Right atrium auricular region (tissue), 2 donors: ENCODE results near the gene MRPL52. TPM values are rescaled to one million over a fixed set of nuclear protein-coding genes. Genes with fewer than 3 reads are reported as not detected.

Experiments used
- DNase-seq: peaks from one replicate; pipeline ENCODE4 v3.0.0-alpha.2; 2019; ENCODE audit warnings: low spot score
- H3K27ac ChIP-seq, 2 donors: fragments of 200-600 bp; sonication (generic); 1 replicate in 1 of 2; 2 replicates in 1 of 2; pipeline ENCODE4 v1.5.1; 2016 to 2019
- H3K27me3 ChIP-seq, 2 donors: fragments of 200-600 bp; sonication (generic); one replicate each; pipeline versions ENCODE4 v1.5.1 to v1.6.0; 2017 to 2019
- H3K36me3 ChIP-seq: fragments of 200-600 bp; sonication (generic); one replicate; pipeline ENCODE4 v1.5.1; 2016
- H3K4me1 ChIP-seq, 2 donors: fragments of 200-600 bp; sonication (generic); one replicate each; pipeline versions ENCODE4 v1.5.1 to v1.6.0; 2017 to 2019
- H3K4me3 ChIP-seq, 2 donors: fragments of 200-600 bp; sonication (generic); 1 replicate in 1 of 2; 2 replicates in 1 of 2; pipeline ENCODE4 v1.5.1; 2017 to 2019; ENCODE audit warnings: mild to moderate bottlenecking in 1 of 2, moderate library complexity in 1 of 2
- H3K9me3 ChIP-seq, 2 donors: fragments of 200-600 bp; sonication (generic); one replicate each; pipeline ENCODE4 v1.5.1; 2019
- total RNA-seq, 2 donors: library from RNA; depleted of rRNA; stranded (reverse); fragments of >200 nt; gene quantifications; one replicate each; pipeline ENCODE4 v1.1.0, GENCODE V29; 2016
- TF ChIP-seq, protein P1 (sequence below), 2 donors: fragments of 200-600 bp; sonication (generic); IDR thresholded peaks; one replicate each; pipeline ENCODE4 v1.5.1; 2019; ENCODE audit warnings: antibody characterized with exemption in 2 of 2

The MRPL52 gene
- total RNA-seq, 2 donors from 2014 or later, result 59.4 to 168 TPM

DNA sequence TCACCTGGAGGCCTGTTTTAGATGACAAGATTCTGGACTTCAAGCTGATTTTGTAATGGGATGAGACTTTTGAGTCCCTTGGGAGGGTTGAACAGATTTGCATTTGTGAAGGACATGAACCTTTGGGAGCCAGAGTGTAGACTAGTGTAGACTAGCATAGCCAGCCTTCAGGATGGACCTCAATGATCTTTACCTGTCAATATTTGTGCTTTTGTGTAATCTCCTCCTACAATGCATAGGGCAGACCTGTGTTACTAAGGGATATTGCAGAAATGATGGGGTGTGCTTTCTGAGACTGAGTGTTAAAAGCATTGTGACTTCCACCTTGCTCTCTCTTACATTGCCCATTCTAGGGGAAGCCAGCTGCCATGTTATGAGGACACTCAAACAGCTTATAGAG is 32.0 kb downstream of the MRPL52 start:
- Histone ChIP-seq H3K9me3 (no peaks in the 10 kb centered on the region), H3K27ac (no peak overlapping the region), H3K4me1 (no peaks in the 10 kb centered on the region), H3K4me3 (no peak overlapping the region), H3K36me3 (no peaks in the 10 kb centered on the region), H3K27me3 (no peaks in the 10 kb centered on the region)
- no peak for DNase-seq
- TF ChIP-seq, protein P1, sequence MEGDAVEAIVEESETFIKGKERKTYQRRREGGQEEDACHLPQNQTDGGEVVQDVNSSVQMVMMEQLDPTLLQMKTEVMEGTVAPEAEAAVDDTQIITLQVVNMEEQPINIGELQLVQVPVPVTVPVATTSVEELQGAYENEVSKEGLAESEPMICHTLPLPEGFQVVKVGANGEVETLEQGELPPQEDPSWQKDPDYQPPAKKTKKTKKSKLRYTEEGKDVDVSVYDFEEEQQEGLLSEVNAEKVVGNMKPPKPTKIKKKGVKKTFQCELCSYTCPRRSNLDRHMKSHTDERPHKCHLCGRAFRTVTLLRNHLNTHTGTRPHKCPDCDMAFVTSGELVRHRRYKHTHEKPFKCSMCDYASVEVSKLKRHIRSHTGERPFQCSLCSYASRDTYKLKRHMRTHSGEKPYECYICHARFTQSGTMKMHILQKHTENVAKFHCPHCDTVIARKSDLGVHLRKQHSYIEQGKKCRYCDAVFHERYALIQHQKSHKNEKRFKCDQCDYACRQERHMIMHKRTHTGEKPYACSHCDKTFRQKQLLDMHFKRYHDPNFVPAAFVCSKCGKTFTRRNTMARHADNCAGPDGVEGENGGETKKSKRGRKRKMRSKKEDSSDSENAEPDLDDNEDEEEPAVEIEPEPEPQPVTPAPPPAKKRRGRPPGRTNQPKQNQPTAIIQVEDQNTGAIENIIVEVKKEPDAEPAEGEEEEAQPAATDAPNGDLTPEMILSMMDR (IDR thresholded peaks at IDR 0.05), result no peak

DNA sequence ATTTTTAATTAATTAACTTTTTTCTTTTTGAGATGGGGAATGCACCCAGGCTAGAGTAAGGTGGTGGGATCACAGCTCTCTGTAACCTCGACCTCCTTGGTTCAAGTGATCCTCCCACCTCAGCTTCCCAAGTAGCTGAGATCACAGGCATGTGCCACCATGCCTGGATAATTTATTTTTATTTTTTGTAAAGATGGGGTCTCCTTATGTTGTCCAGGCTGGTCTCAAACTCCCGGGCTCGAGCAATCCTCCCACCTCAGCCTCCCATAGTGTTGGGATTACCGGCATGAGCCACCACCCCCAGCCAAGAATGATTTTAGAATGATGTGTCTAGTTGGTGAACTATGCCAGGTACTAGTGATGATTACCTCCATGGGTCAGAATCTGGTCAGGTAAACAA is 35.3 kb downstream of the MRPL52 start:
- Histone ChIP-seq H3K27ac (no peak overlapping the region), H3K4me3 (no peak overlapping the region), H3K27me3 (no peaks in the 10 kb centered on the region), H3K9me3 (no peaks in the 10 kb centered on the region), H3K36me3 (no peaks in the 10 kb centered on the region), H3K4me1 (peaks cover 0 to 2% of the 10 kb centered on the region in 2 donors)
- DNase-seq, result no peak
- TF ChIP-seq, protein P1 (IDR thresholded peaks at IDR 0.05), result no peak

DNA sequence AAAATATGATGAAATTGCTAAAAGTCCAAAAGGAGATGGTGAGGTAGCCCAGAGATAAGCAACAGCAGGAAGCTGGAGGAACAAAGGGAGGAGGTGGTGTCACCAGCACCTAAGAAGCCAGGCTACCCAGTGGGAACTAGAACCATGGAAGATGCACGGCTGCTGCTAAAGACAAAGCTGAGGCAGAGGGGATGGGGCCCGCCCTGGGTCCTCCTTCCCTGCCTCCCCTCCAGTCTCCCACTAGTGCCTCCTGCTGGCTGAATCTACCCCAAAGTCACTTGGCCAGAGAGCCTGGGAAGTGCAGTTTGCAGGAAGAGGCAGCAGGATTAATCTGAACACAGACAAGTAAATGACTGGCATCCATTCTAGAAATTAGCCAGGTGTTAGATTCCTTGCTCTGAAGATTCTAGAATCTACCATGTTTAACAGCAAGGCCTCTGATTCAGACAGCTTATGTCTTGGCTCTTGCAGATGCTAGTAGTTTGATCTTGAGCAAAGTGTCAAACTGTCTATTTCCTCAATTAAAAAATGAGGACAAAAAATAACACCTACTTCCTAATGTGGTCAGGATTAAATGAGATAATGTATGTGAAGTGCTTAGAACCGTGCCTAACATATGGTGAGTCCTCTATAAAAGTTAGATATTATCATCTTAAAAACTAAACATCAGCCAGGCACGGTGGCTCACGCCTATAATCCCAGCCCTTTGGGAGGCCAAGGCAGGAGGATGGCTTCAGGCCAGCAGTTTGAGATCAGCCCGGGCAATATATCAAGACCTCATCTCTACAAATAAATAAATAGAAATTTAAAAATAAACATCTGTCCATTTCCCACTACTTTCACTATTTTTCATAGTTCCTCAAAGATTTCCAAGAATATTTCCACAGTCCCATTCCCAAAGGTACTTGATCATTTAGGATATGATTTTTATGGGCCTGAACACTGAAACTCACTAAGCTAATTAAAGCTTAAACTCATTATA is 36.0 kb downstream of the MRPL52 start:
- TF ChIP-seq, protein P1 (IDR thresholded peaks at IDR 0.05), result no peak
- DNase-seq, result no peak

DNA sequence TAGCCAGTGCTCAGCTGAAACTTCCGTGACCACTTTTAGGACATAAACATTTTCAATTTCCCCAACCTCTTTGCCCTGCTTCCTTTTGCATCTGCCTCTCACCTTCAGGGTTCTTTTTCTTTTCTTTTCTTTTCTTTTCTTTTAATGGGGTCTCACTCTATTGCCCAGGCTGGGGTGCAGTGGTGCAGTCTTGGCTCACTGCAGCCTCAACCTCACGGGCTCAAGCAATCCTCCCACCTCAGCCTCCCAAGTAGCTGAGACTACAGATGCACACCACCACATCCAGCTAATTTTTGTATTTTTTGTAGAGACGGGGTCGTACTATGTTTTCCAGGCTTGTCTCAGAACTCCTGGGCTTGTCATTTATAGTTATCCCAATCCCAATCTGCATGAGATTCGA is 37.2 kb downstream of the MRPL52 start:
- H3K27ac ChIP-seq, result no peak overlapping the region
- H3K4me1 ChIP-seq, result peaks cover 0 to 16% of the 10 kb centered on the region in 2 donors
- DNase-seq, result no peak
- TF ChIP-seq, protein P1 (IDR thresholded peaks at IDR 0.05), result no peak
- H3K36me3 ChIP-seq, result no peaks in the 10 kb centered on the region
- no peaks in the 10 kb centered on the region for H3K27me3 ChIP-seq
- no peaks in the 10 kb centered on the region for H3K9me3 ChIP-seq
- no peak overlapping the region for H3K4me3 ChIP-seq

More for the DNA sequence above, 36.0 kb downstream of the MRPL52 start:
- no peaks in the 10 kb centered on the region for H3K9me3 ChIP-seq
- H3K4me1 ChIP-seq, result peaks cover 0 to 9% of the 10 kb centered on the region in 2 donors
- H3K4me3 ChIP-seq, result no peak overlapping the region
- H3K27ac ChIP-seq, result no peak overlapping the region
- H3K36me3 ChIP-seq, result no peaks in the 10 kb centered on the region
- no peaks in the 10 kb centered on the region for H3K27me3 ChIP-seq

DNA sequence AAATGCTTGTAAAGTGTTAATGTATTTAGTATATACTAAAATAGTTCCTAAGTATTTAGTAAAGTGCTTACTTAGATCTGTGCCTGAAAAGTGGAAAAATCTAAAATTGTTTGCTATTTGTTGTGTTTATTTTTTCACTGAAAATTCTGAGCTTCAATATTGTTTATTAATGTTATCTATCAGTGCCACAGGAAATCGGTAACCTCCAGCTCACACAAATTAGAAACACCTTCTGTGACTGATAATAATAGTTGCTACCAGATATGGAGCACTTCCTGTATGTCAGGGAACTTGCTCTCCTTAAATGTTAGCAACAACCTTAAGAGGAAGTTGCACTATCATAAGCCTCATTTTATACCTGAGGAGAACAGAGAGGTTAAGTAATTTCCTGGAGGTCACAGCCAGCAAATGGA is 41.1 kb downstream of the MRPL52 start:
- TF ChIP-seq, protein P1 (IDR thresholded peaks at IDR 0.05), result no peak
- H3K4me1 ChIP-seq, result peaks cover 0 to 24% of the 10 kb centered on the region in 2 donors
- DNase-seq, result no peak
- H3K27me3 ChIP-seq, result no peaks in the 10 kb centered on the region
- peak overlapping the region; percentile 83 to 86 for H3K4me3 ChIP-seq
- no peaks in the 10 kb centered on the region for H3K9me3 ChIP-seq
- peak overlapping the region; percentile 97 to 99 for H3K27ac ChIP-seq
- H3K36me3 ChIP-seq, result peaks cover 28% of the 10 kb centered on the region
